Progenitor cell of endocrine pancreas (in vitro differentiated cells): Measurements from ENCODE around the gene SMPD3. TPM values are rescaled to one million over a fixed set of nuclear protein-coding genes. Genes with fewer than 3 reads are reported as not detected.

Source experiments
- DNase-seq: peaks from one replicate; pipeline ENCODE4 v3.0.0; 2021; ENCODE audit warnings: low spot score; ENCODE audit not compliant: unreplicated experiment
- H3K27ac Mint-ChIP-seq: 2 replicates; pipeline ENCODE4 v1.8.0; 2021; ENCODE audit warnings: mild to moderate bottlenecking, moderate library complexity, mixed read lengths
- H3K27me3 Mint-ChIP-seq: 2 replicates; pipeline ENCODE4 v1.8.0; 2021; ENCODE audit warnings: mixed read lengths
- H3K36me3 Mint-ChIP-seq: 2 replicates; pipeline ENCODE4 v1.8.0; 2022; ENCODE audit warnings: mixed read lengths; ENCODE audit not compliant: insufficient read depth
- H3K4me1 Mint-ChIP-seq: 2 replicates; pipeline ENCODE4 v1.8.0; 2021; ENCODE audit warnings: low read depth, mixed read lengths
- H3K4me3 Mint-ChIP-seq: 2 replicates; pipeline ENCODE4 v1.8.0; 2021; ENCODE audit warnings: low read depth, mild to moderate bottlenecking, moderate library complexity, mixed read lengths
- H3K9me3 Mint-ChIP-seq: 2 replicates; pipeline ENCODE4 v1.8.0; 2021; ENCODE audit warnings: low read depth, mixed read lengths
- total RNA-seq: library from RNA; stranded (reverse); gene quantifications from 2 replicates; pipeline ENCODE4 v1.2.1, GENCODE V29; 2021
- TF ChIP-seq, protein P1 (sequence below): fragments of 200-600 bp; sonication (generic); IDR thresholded peaks from one replicate; pipeline ENCODE4 v1.5.0; 2021; ENCODE audit warnings: antibody characterized with exemption, mild to moderate bottlenecking; ENCODE audit not compliant: unreplicated experiment

The SMPD3 gene
- total RNA-seq, 1 donor from 2014 or later: 1.7 TPM

DNA sequence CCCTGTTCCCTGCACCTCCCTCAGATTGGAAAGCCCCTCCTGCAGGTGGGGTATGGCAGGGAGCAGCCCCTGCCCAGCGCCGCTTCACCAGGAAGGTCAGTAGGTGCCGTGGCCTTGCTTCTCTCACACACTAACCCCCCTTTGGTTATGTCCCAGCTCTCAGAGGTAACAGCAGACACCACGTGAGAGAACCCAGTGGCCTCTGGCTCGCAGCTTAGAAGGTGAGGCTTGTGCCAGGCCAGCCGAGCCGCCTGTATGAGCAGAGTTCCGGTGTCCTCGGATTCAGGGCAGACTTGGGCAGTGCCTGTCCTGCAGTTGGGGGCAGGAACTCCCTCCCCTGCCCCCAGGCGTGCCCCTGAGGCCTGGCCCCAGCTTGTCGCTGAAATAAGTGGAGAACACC lies 90.4 kb downstream of the SMPD3 start:
- H3K27me3 Mint-ChIP-seq: no peaks in the 10 kb centered on the region
- H3K36me3 Mint-ChIP-seq: peaks cover 3% of the 10 kb centered on the region
- TF ChIP-seq, protein P1, sequence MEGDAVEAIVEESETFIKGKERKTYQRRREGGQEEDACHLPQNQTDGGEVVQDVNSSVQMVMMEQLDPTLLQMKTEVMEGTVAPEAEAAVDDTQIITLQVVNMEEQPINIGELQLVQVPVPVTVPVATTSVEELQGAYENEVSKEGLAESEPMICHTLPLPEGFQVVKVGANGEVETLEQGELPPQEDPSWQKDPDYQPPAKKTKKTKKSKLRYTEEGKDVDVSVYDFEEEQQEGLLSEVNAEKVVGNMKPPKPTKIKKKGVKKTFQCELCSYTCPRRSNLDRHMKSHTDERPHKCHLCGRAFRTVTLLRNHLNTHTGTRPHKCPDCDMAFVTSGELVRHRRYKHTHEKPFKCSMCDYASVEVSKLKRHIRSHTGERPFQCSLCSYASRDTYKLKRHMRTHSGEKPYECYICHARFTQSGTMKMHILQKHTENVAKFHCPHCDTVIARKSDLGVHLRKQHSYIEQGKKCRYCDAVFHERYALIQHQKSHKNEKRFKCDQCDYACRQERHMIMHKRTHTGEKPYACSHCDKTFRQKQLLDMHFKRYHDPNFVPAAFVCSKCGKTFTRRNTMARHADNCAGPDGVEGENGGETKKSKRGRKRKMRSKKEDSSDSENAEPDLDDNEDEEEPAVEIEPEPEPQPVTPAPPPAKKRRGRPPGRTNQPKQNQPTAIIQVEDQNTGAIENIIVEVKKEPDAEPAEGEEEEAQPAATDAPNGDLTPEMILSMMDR: no peak
- no peaks in the 10 kb centered on the region for H3K4me1 Mint-ChIP-seq
- H3K4me3 Mint-ChIP-seq: no peak overlapping the region
- H3K9me3 Mint-ChIP-seq: no peaks in the 10 kb centered on the region
- DNase-seq: no peak
- H3K27ac Mint-ChIP-seq: no peak overlapping the region

DNA sequence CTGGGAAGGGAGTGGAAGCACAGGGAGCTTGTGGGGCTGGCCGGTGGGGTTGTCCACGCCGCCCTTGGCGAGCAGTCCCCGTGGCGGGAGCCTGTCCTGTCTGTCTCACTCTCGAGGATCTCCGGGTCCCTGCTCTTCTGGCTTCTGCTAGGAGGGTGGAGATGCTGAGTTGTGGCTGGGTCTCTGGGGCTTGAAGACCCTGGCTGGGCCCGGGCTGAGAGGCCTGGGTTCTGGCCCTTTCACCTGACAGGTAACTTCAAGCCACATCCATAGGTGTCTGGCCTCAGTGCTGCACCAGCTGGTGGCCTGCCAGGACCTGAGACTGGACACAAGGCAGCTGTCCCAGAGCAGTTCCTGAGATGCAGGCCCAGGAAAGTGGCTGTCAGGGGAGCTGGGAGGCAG lies 90.8 kb downstream of the SMPD3 start:
- TF ChIP-seq, protein P1: no peak
- H3K9me3 Mint-ChIP-seq: no peaks in the 10 kb centered on the region
- no peak overlapping the region for H3K4me3 Mint-ChIP-seq
- no peaks in the 10 kb centered on the region for H3K27me3 Mint-ChIP-seq
- H3K36me3 Mint-ChIP-seq: peaks cover 3% of the 10 kb centered on the region
- DNase-seq: no peak
- H3K27ac Mint-ChIP-seq: no peak overlapping the region
- H3K4me1 Mint-ChIP-seq: no peaks in the 10 kb centered on the region

DNA sequence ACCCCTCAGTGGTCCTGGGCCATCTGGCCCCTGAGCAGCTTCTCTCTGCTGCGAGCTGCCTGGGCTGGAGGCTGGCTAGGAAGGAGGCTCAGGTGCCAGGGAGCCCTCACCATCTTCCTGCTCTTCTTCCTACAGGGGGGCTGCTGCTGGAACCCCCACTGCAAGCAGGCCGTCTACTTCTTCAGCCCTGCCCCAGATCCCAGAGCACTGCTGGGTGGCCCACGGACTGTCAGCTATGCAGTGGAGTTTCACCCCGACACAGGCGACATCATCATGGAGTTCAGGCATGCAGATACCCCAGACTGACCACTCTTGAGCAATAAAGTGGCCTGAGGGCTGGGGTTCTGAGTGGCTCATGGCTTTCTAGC lies 91.4 kb downstream of the SMPD3 start:
- Mint-ChIP-seq H3K36me3 (peaks cover 3% of the 10 kb centered on the region), H3K27ac (no peak overlapping the region), H3K4me1 (peaks cover under 1% of the 10 kb centered on the region), H3K27me3 (no peaks in the 10 kb centered on the region), H3K4me3 (no peak overlapping the region), H3K9me3 (no peaks in the 10 kb centered on the region)
- TF ChIP-seq, protein P1: no peak
- DNase-seq: no peak

DNA sequence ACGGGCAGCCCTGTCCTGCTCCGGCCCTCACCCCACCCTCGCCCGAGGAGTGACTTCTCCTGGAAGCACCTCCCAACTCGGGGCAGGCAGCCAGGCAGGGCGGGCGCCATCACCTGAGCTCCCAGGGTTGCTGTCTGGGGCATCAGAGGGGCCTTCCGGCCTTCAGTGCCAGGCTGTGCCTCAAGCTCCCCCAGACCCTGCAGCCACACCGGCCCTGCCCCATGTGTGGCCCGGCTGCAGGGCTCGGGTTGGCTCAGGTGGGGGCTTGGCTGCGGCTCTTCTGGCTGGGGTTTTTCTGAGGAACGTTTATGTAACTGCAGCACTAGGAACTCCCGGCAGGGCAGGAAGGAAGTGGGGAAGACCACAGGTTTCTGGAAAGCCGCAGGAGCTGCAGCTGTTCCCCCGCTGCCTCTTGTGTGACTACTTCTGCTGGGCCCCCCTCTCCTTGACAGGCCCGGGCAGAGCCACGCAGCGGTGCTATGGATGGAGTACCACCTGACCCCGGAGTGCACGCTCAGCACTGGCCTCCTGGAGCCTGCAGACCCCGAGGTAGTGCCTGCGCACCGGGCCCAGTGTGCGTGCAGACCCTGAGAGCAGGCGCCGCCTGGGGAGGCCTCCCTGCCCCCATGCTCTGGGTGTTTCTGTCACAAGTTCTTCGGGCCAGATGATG lies 91.9 kb downstream of the SMPD3 start:
- DNase-seq: no peak
- no peaks in the 10 kb centered on the region for H3K9me3 Mint-ChIP-seq
- H3K36me3 Mint-ChIP-seq: peaks cover 3% of the 10 kb centered on the region
- H3K4me1 Mint-ChIP-seq: peaks cover 5% of the 10 kb centered on the region
- no peak overlapping the region for H3K4me3 Mint-ChIP-seq
- TF ChIP-seq, protein P1: no peak
- no peaks in the 10 kb centered on the region for H3K27me3 Mint-ChIP-seq
- H3K27ac Mint-ChIP-seq: no peak overlapping the region

DNA sequence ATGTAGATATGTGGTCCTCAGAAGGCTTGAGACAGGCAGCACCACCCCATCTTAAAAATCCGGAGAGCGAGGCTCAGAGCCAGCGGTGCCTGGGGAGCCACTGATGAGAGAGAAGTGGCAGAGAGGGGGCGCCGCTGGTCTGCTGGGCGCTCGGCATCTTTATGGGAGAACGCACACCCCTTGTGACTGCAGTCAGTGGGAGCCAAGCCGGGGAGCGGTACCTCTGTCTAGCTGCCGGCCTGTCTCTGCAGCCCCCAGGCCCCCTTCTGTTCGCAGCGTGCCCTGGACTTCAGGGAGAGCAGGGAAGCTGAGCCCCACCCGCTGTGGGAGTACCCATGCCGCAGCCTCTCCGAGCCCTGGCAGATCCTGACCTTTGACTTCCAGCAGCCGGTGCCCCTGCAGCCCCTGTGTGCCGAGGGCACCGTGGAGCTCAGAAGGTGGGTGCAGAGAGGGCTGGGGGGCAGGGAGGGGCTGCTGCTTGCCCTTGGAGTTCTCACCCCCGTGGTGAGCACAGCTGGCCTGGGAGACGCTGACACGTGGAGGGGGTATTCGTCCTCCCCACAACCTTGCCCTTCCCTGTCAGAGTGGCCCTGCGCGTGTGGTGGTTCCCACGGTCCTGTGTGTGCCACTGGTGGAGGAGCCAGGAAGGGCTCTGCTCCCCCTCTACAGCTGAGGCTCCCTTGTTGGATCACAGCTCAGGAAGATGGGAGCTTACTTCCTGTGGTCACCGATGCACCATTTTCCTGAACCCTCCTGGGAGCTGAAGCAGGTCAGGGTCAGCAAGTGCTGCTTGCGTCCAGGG lies 92.7 kb downstream of the SMPD3 start:
- Mint-ChIP-seq H3K4me3 (no peak overlapping the region), H3K36me3 (peaks cover 3% of the 10 kb centered on the region), H3K9me3 (no peaks in the 10 kb centered on the region), H3K27me3 (no peaks in the 10 kb centered on the region), H3K27ac (no peak overlapping the region), H3K4me1 (peaks cover 5% of the 10 kb centered on the region)
- no peak for DNase-seq
- TF ChIP-seq, protein P1: peak; percentile 11
